Mesendoderm (in vitro differentiated cells): ENCODE data around the gene FGD5.

Experiments used
- DNase-seq: peaks from one replicate; pipeline ENCODE4 v3.0.0; 2013
- H2AK5ac ChIP-seq: 2 replicates; pipeline ENCODE4 v1.6.1; 2013; ENCODE audit warnings: low read length, inconsistent platforms
- H2BK120ac ChIP-seq: 2 replicates; pipeline ENCODE4 v1.6.1; 2013; ENCODE audit warnings: low read depth, mild to moderate bottlenecking, low read length, moderate library complexity, mixed read lengths
- H2BK15ac ChIP-seq: replicated peaks from 2 replicates; pipeline ENCODE4 v1.6.1; 2013; ENCODE audit warnings: low read depth, mild to moderate bottlenecking, moderate library complexity
- H2BK5ac ChIP-seq: 2 replicates; pipeline ENCODE4 v1.6.1; 2013; ENCODE audit warnings: low read length, inconsistent platforms
- H3K18ac ChIP-seq: 2 replicates; pipeline ENCODE4 v1.6.1; 2013; ENCODE audit warnings: mild to moderate bottlenecking, low read length, mixed read lengths
- H3K23ac ChIP-seq: one replicate; pipeline ENCODE4 v1.6.1; 2013; ENCODE audit warnings: low read length
- H3K27ac ChIP-seq: 2 replicates; pipeline ENCODE4 v1.5.1; 2013; ENCODE audit warnings: low read depth, mild to moderate bottlenecking, inconsistent platforms, low read length, moderate library complexity
- H3K27me3 ChIP-seq: 2 replicates; pipeline ENCODE4 v1.6.1; 2013; ENCODE audit warnings: low read length, control low read depth, mild to moderate bottlenecking, inconsistent platforms; ENCODE audit not compliant: insufficient read depth, poor library complexity
- H3K36me3 ChIP-seq: 2 replicates; pipeline ENCODE4 v1.6.1; 2013; ENCODE audit warnings: low read length, inconsistent platforms; ENCODE audit not compliant: control insufficient read depth, insufficient read depth
- H3K4ac ChIP-seq: one replicate; pipeline ENCODE4 v1.6.1; 2013; ENCODE audit warnings: low read depth, mild to moderate bottlenecking, low read length, moderate library complexity
- H3K4me1 ChIP-seq: 2 replicates; pipeline ENCODE4 v1.6.1; 2013; ENCODE audit warnings: low read depth, low read length, inconsistent platforms; ENCODE audit not compliant: control insufficient read depth
- H3K4me2 ChIP-seq: 2 replicates; pipeline ENCODE4 v1.6.1; 2013; ENCODE audit warnings: low read length
- H3K4me3 ChIP-seq: 2 replicates; pipeline ENCODE4 v1.5.1; 2013; ENCODE audit warnings: mild to moderate bottlenecking, low read length
- H3K56ac ChIP-seq: one replicate; pipeline ENCODE4 v1.6.1; 2013; ENCODE audit warnings: low read length
- H3K79me1 ChIP-seq: 2 replicates; pipeline ENCODE4 v1.6.1; 2013; ENCODE audit warnings: low read length, inconsistent platforms
- H3K79me2 ChIP-seq: 2 replicates; pipeline ENCODE4 v1.6.1; 2013; ENCODE audit warnings: mild to moderate bottlenecking, low read length; ENCODE audit not compliant: control insufficient read depth, insufficient read depth
- H3K9ac ChIP-seq: 2 replicates; pipeline ENCODE4 v1.6.1; 2013; ENCODE audit warnings: low read length, inconsistent platforms
- H4K5ac ChIP-seq: one replicate; pipeline ENCODE4 v1.6.1; 2013; ENCODE audit warnings: low read length
- H4K8ac ChIP-seq: one replicate; pipeline ENCODE4 v1.6.1; 2013; ENCODE audit warnings: low read depth, mild to moderate bottlenecking, control low read depth, low read length, moderate library complexity
- WGBS: extraction: QIAGEN DNeasy Blood & Tissue Kit; methylation state at CpG from one replicate; pipeline ENCODE4 v1.1.7; 2013; ENCODE audit warnings: low lambda C conversion rate, missing lambda C conversion rate; ENCODE audit not compliant: insufficient coverage; ENCODE audit errors: extremely low coverage; 5-methylcytosine and 5-hydroxymethylcytosine counted together

Gene FGD5

GRCh38 chr3:14811684-14812083, 7.1 kb upstream of the FGD5 start:
- Histone ChIP-seq H3K27ac (no peak overlapping the region), H4K8ac (no peak overlapping the region), H3K79me1 (no peaks in the 10 kb centered on the region), H3K56ac (peak overlapping the region; percentile 80), H3K4ac (no peak overlapping the region), H3K23ac (no peak overlapping the region), H4K5ac (no peak overlapping the region), H2BK120ac (no peak overlapping the region), H3K18ac (no peak overlapping the region), H2BK5ac (no peak overlapping the region), H3K36me3 (no peaks in the 10 kb centered on the region), H2BK15ac (no peak overlapping the region), H3K4me2 (peak overlapping the region; percentile 94), H3K4me3 (peak overlapping the region; percentile 55), H3K9ac (peak overlapping the region; percentile 63), H3K79me2 (no peaks in the 10 kb centered on the region), H3K27me3 (no peaks in the 10 kb centered on the region), H3K4me1 (no peaks in the 10 kb centered on the region), H2AK5ac (no peak overlapping the region)
- WGBS = no CpG with 5 or more reads among the region's 7 CpGs
- DNase-seq = peak; percentile 33

GRCh38 chr3:14812196-14812790, 6.5 kb upstream of the FGD5 start:
- Histone ChIP-seq H3K56ac (no peak overlapping the region), H3K4me2 (no peak overlapping the region), H4K5ac (no peak overlapping the region), H3K27ac (no peak overlapping the region), H3K4me1 (no peaks in the 10 kb centered on the region), H3K4ac (no peak overlapping the region), H2BK120ac (no peak overlapping the region), H3K27me3 (no peaks in the 10 kb centered on the region), H3K36me3 (no peaks in the 10 kb centered on the region), H2BK5ac (no peak overlapping the region), H3K4me3 (no peak overlapping the region), H3K18ac (no peak overlapping the region), H3K9ac (no peak overlapping the region), H3K79me2 (no peaks in the 10 kb centered on the region), H2AK5ac (no peak overlapping the region), H4K8ac (no peak overlapping the region), H2BK15ac (no peak overlapping the region), H3K23ac (no peak overlapping the region), H3K79me1 (no peaks in the 10 kb centered on the region)
- DNase-seq = no peak
- no CpG with 5 or more reads among the region's 9 CpGs for WGBS

- Histone ChIP-seq H3K79me1 (no peaks in the 10 kb centered on the region), H2AK5ac (no peak overlapping the region), H4K8ac (no peak overlapping the region), H3K4me1 (no peaks in the 10 kb centered on the region), H3K23ac (no peak overlapping the region), H3K4me3 (no peak overlapping the region), H2BK120ac (no peak overlapping the region), H3K36me3 (no peaks in the 10 kb centered on the region), H3K27me3 (no peaks in the 10 kb centered on the region), H2BK15ac (no peak overlapping the region), H3K79me2 (no peaks in the 10 kb centered on the region), H3K4me2 (no peak overlapping the region), H4K5ac (no peak overlapping the region), H3K4ac (no peak overlapping the region), H3K9ac (no peak overlapping the region), H2BK5ac (no peak overlapping the region), H3K18ac (no peak overlapping the region), H3K56ac (no peak overlapping the region), H3K27ac (no peak overlapping the region)
- peak; percentile 37 for DNase-seq
- no CpG with 5 or more reads among the region's 4 CpGs for WGBS
Observed at GRCh38 chr3:14814411-14814871, 4.3 kb upstream of the FGD5 start.

GRCh38 chr3:14816359-14816758, 2.4 kb upstream of the FGD5 start:
- no peak overlapping the region for H3K4ac ChIP-seq
- H3K4me2 ChIP-seq = no peak overlapping the region
- no peak overlapping the region for H2AK5ac ChIP-seq
- no peak overlapping the region for H4K5ac ChIP-seq
- H2BK5ac ChIP-seq = no peak overlapping the region
- H3K23ac ChIP-seq = no peak overlapping the region
- no peak overlapping the region for H2BK15ac ChIP-seq
- H3K56ac ChIP-seq = no peak overlapping the region
- H4K8ac ChIP-seq = no peak overlapping the region
- H2BK120ac ChIP-seq = no peak overlapping the region
- H3K27ac ChIP-seq = no peak overlapping the region
- no peaks in the 10 kb centered on the region for H3K27me3 ChIP-seq
- no peak for DNase-seq
- no peaks in the 10 kb centered on the region for H3K36me3 ChIP-seq
- WGBS = no CpG with 5 or more reads among the region's 3 CpGs
- no peak overlapping the region for H3K9ac ChIP-seq
- H3K4me1 ChIP-seq = no peaks in the 10 kb centered on the region
- no peak overlapping the region for H3K4me3 ChIP-seq
- no peak overlapping the region for H3K18ac ChIP-seq
- no peaks in the 10 kb centered on the region for H3K79me1 ChIP-seq
- H3K79me2 ChIP-seq = no peaks in the 10 kb centered on the region

- Histone ChIP-seq H2AK5ac (no peak overlapping the region), H4K8ac (no peak overlapping the region), H3K4me2 (no peak overlapping the region), H3K36me3 (no peaks in the 10 kb centered on the region), H2BK5ac (no peak overlapping the region), H2BK120ac (no peak overlapping the region), H3K27me3 (no peaks in the 10 kb centered on the region), H2BK15ac (no peak overlapping the region), H3K56ac (no peak overlapping the region), H3K79me1 (no peaks in the 10 kb centered on the region), H3K27ac (no peak overlapping the region), H3K79me2 (no peaks in the 10 kb centered on the region), H3K23ac (no peak overlapping the region), H3K9ac (no peak overlapping the region), H4K5ac (no peak overlapping the region), H3K4me1 (peaks cover 6% of the 10 kb centered on the region), H3K18ac (no peak overlapping the region), H3K4me3 (no peak overlapping the region), H3K4ac (no peak overlapping the region)
- no peak for DNase-seq
- no CpG with 5 or more reads among the region's 10 CpGs for WGBS
Observed at GRCh38 chr3:14819671-14820070, 909 bp downstream of the FGD5 start.

- H3K23ac ChIP-seq = no peak overlapping the region
- WGBS = no CpG with 5 or more reads among the region's 17 CpGs
- no peak overlapping the region for H2BK15ac ChIP-seq
- DNase-seq = no peak
- no peak overlapping the region for H4K5ac ChIP-seq
- no peak overlapping the region for H3K4me2 ChIP-seq
- H3K4ac ChIP-seq = no peak overlapping the region
- no peak overlapping the region for H3K56ac ChIP-seq
- H3K4me3 ChIP-seq = no peak overlapping the region
- no peaks in the 10 kb centered on the region for H3K27me3 ChIP-seq
- no peak overlapping the region for H3K18ac ChIP-seq
- no peak overlapping the region for H3K9ac ChIP-seq
- peaks cover 6% of the 10 kb centered on the region for H3K4me1 ChIP-seq
- H2BK5ac ChIP-seq = no peak overlapping the region
- H3K27ac ChIP-seq = no peak overlapping the region
- no peak overlapping the region for H2BK120ac ChIP-seq
- no peak overlapping the region for H2AK5ac ChIP-seq
- no peaks in the 10 kb centered on the region for H3K79me2 ChIP-seq
- no peaks in the 10 kb centered on the region for H3K79me1 ChIP-seq
- H4K8ac ChIP-seq = no peak overlapping the region
- H3K36me3 ChIP-seq = no peaks in the 10 kb centered on the region
Observed at GRCh38 chr3:14820156-14820555, 1.4 kb downstream of the FGD5 start.
